ENCODE measurements around the gene PCMT1.

The PCMT1 gene

GRCh38 chr6:149761438-149761837 lies 11.9 kb downstream of the PCMT1 start:
- Histone ChIP-seq H3K27me3 (ENCODE audit: control insufficient read depth in 5 of 5, insufficient read depth in 4 of 5, low read length in 5 of 5) (no peaks in the 10 kb centered on the region), H3K4me3 (ENCODE audit: low read depth in 1 of 5, low read length in 5 of 5) (no peak overlapping the region), H3K9me3 (ENCODE audit: control insufficient read depth in 5 of 5, low read length in 5 of 5) (peaks cover 0 to 4% (median 3%) of the 10 kb centered on the region in 5 donors), H3K9ac (ENCODE audit: low read length in 5 of 5) (no peak overlapping the region), H3K4me1 (ENCODE audit: control insufficient read depth in 5 of 5, insufficient read depth in 5 of 5, low read length in 5 of 5) (peaks cover 0 to 9% (median 4%) of the 10 kb centered on the region in 5 donors), H3K36me3 (ENCODE audit: control insufficient read depth in 5 of 5, insufficient read depth in 5 of 5, low read length in 5 of 5) (peaks cover 0 to 11% (median 7%) of the 10 kb centered on the region in 5 donors), H3K27ac (ENCODE audit: low read depth, low read length) (no peak overlapping the region)

GRCh38 chr6:149763866-149764265 lies 14.3 kb downstream of the PCMT1 start:
- H3K9ac ChIP-seq (ENCODE audit: low read length in 5 of 5) = no peak overlapping the region
- peaks cover 0 to 4% (median 3%) of the 10 kb centered on the region in 5 donors for H3K9me3 ChIP-seq (ENCODE audit: control insufficient read depth in 5 of 5, low read length in 5 of 5)
- H3K36me3 ChIP-seq (ENCODE audit: control insufficient read depth in 5 of 5, insufficient read depth in 5 of 5, low read length in 5 of 5) = peaks cover 0 to 11% (median 7%) of the 10 kb centered on the region in 5 donors
- H3K27ac ChIP-seq (ENCODE audit: low read depth, low read length) = no peak overlapping the region
- H3K4me3 ChIP-seq (ENCODE audit: low read depth in 1 of 5, low read length in 5 of 5) = no peak overlapping the region
- no peaks in the 10 kb centered on the region for H3K27me3 ChIP-seq (ENCODE audit: control insufficient read depth in 5 of 5, insufficient read depth in 4 of 5, low read length in 5 of 5)
- H3K4me1 ChIP-seq (ENCODE audit: control insufficient read depth in 5 of 5, insufficient read depth in 5 of 5, low read length in 5 of 5) = peaks cover 2 to 15% (median 4%) of the 10 kb centered on the region in 5 donors

DNA sequence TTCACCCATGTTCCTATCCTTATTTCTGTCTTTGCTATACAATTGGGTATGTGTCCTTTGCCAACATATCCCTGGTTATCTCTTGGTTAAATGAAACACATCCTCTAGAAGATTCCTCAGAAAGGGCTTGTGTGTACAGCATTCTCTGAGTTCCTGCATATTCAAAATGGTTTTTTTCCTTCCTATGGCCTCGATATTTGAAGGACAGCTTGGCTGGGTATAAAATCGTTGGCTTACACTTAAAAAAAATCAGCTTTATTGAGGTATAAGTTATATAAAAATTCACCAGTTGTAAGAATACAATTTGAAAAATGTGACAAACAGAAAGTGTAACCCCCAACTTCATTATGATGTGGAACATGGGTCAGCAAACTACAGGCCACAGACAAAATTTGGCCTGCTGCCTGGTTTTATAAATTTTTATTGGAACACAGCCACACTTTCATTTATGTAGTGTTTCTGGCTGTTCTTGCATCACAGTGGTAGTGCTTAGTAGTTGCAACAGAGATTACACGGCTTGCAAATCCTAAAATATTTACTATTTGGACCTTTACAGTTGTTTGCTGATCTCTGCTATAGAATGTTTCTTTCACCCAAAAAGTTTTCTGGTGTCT lies 16.7 kb downstream of the PCMT1 start:
- no peak overlapping the region for H3K9ac ChIP-seq (ENCODE audit: low read length in 5 of 5)
- peak overlapping the region in 1 of 5 donors; percentile 4 for H3K4me3 ChIP-seq (ENCODE audit: low read depth in 1 of 5, low read length in 5 of 5)
- no peaks in the 10 kb centered on the region for H3K27me3 ChIP-seq (ENCODE audit: control insufficient read depth in 5 of 5, insufficient read depth in 4 of 5, low read length in 5 of 5)
- peak overlapping the region; percentile 91 for H3K27ac ChIP-seq (ENCODE audit: low read depth, low read length)
- H3K36me3 ChIP-seq (ENCODE audit: control insufficient read depth in 5 of 5, insufficient read depth in 5 of 5, low read length in 5 of 5) = peaks cover 0 to 3% (median 0%) of the 10 kb centered on the region in 5 donors
- H3K4me1 ChIP-seq (ENCODE audit: control insufficient read depth in 5 of 5, insufficient read depth in 5 of 5, low read length in 5 of 5) = peaks cover 2 to 15% (median 4%) of the 10 kb centered on the region in 5 donors
- H3K9me3 ChIP-seq (ENCODE audit: control insufficient read depth in 5 of 5, low read length in 5 of 5) = peaks cover 0 to 4% (median 3%) of the 10 kb centered on the region in 5 donors

- no peak overlapping the region for H3K27ac ChIP-seq (ENCODE audit: low read depth, low read length)
- no peaks in the 10 kb centered on the region for H3K27me3 ChIP-seq (ENCODE audit: control insufficient read depth in 5 of 5, insufficient read depth in 4 of 5, low read length in 5 of 5)
- H3K9ac ChIP-seq (ENCODE audit: low read length in 5 of 5) = no peak overlapping the region
- no peak overlapping the region for H3K4me3 ChIP-seq (ENCODE audit: low read depth in 1 of 5, low read length in 5 of 5)
- H3K9me3 ChIP-seq (ENCODE audit: control insufficient read depth in 5 of 5, low read length in 5 of 5) = peaks cover 0 to 4% (median 3%) of the 10 kb centered on the region in 5 donors
- H3K36me3 ChIP-seq (ENCODE audit: control insufficient read depth in 5 of 5, insufficient read depth in 5 of 5, low read length in 5 of 5) = peaks cover 5 to 27% (median 9%) of the 10 kb centered on the region in 5 donors
- peaks cover 0 to 15% (median 4%) of the 10 kb centered on the region in 5 donors for H3K4me1 ChIP-seq (ENCODE audit: control insufficient read depth in 5 of 5, insufficient read depth in 5 of 5, low read length in 5 of 5)
Measured at GRCh38 chr6:149769676-149770075, 20.1 kb downstream of the PCMT1 start.

- peaks cover 5 to 37% (median 12%) of the 10 kb centered on the region in 5 donors for H3K36me3 ChIP-seq (ENCODE audit: control insufficient read depth in 5 of 5, insufficient read depth in 5 of 5, low read length in 5 of 5)
- H3K27ac ChIP-seq (ENCODE audit: low read depth, low read length) = no peak overlapping the region
- peaks cover 0 to 12% (median 4%) of the 10 kb centered on the region in 5 donors for H3K4me1 ChIP-seq (ENCODE audit: control insufficient read depth in 5 of 5, insufficient read depth in 5 of 5, low read length in 5 of 5)
- no peaks in the 10 kb centered on the region for H3K27me3 ChIP-seq (ENCODE audit: control insufficient read depth in 5 of 5, insufficient read depth in 4 of 5, low read length in 5 of 5)
- H3K9me3 ChIP-seq (ENCODE audit: control insufficient read depth in 5 of 5, low read length in 5 of 5) = peaks cover 0 to 2% (median 0%) of the 10 kb centered on the region in 5 donors
- no peak overlapping the region for H3K4me3 ChIP-seq (ENCODE audit: low read depth in 1 of 5, low read length in 5 of 5)
- H3K9ac ChIP-seq (ENCODE audit: low read length in 5 of 5) = no peak overlapping the region
Measured at GRCh38 chr6:149771185-149771584, 21.6 kb downstream of the PCMT1 start.

- H3K27ac ChIP-seq (ENCODE audit: low read depth, low read length) = no peak overlapping the region
- no peaks in the 10 kb centered on the region for H3K9me3 ChIP-seq (ENCODE audit: control insufficient read depth in 5 of 5, low read length in 5 of 5)
- peaks cover 0 to 6% (median 0%) of the 10 kb centered on the region in 5 donors for H3K4me1 ChIP-seq (ENCODE audit: control insufficient read depth in 5 of 5, insufficient read depth in 5 of 5, low read length in 5 of 5)
- no peak overlapping the region for H3K9ac ChIP-seq (ENCODE audit: low read length in 5 of 5)
- peaks cover 5 to 41% (median 16%) of the 10 kb centered on the region in 5 donors for H3K36me3 ChIP-seq (ENCODE audit: control insufficient read depth in 5 of 5, insufficient read depth in 5 of 5, low read length in 5 of 5)
- no peak overlapping the region for H3K4me3 ChIP-seq (ENCODE audit: low read depth in 1 of 5, low read length in 5 of 5)
- no peaks in the 10 kb centered on the region for H3K27me3 ChIP-seq (ENCODE audit: control insufficient read depth in 5 of 5, insufficient read depth in 4 of 5, low read length in 5 of 5)
Measured at GRCh38 chr6:149771925-149772324, 22.4 kb downstream of the PCMT1 start.

DNA sequence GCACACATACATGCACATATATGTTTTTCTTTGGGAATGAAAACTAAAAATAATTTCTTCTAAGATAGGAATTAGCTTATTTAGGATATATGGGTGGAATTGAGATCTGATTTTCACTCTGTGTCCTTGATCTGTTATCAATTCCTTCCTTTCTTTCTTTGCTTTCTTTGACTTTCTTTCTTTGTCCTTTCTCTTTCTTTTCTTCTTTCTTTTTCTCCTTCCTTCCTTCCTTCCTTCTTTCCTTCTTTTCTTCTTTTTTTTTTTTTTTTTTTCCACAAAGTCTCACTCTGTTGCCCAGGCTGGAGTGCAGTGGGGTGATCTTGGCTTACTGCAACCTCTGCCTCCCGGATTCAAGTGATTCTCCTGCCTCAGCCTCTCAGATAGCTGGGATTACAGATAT lies 28.1 kb downstream of the PCMT1 start:
- Histone ChIP-seq H3K4me3 (ENCODE audit: low read depth in 1 of 5, low read length in 5 of 5) (no peak overlapping the region), H3K9ac (ENCODE audit: low read length in 5 of 5) (no peak overlapping the region), H3K9me3 (ENCODE audit: control insufficient read depth in 5 of 5, low read length in 5 of 5) (no peaks in the 10 kb centered on the region), H3K27me3 (ENCODE audit: control insufficient read depth in 5 of 5, insufficient read depth in 4 of 5, low read length in 5 of 5) (no peaks in the 10 kb centered on the region), H3K36me3 (ENCODE audit: control insufficient read depth in 5 of 5, insufficient read depth in 5 of 5, low read length in 5 of 5) (peaks cover 0 to 40% (median 10%) of the 10 kb centered on the region in 5 donors), H3K27ac (ENCODE audit: low read depth, low read length) (no peak overlapping the region), H3K4me1 (ENCODE audit: control insufficient read depth in 5 of 5, insufficient read depth in 5 of 5, low read length in 5 of 5) (peaks cover 0 to 6% (median 0%) of the 10 kb centered on the region in 5 donors)

GRCh38 chr6:149779644-149779963 lies 30.1 kb downstream of the PCMT1 start:
- Histone ChIP-seq H3K4me1 (ENCODE audit: control insufficient read depth in 5 of 5, insufficient read depth in 5 of 5, low read length in 5 of 5) (peaks cover 0 to 6% (median 0%) of the 10 kb centered on the region in 5 donors), H3K9me3 (ENCODE audit: control insufficient read depth in 5 of 5, low read length in 5 of 5) (no peaks in the 10 kb centered on the region), H3K36me3 (ENCODE audit: control insufficient read depth in 5 of 5, insufficient read depth in 5 of 5, low read length in 5 of 5) (peaks cover 4 to 31% (median 15%) of the 10 kb centered on the region in 5 donors), H3K27ac (ENCODE audit: low read depth, low read length) (no peak overlapping the region), H3K27me3 (ENCODE audit: control insufficient read depth in 5 of 5, insufficient read depth in 4 of 5, low read length in 5 of 5) (no peaks in the 10 kb centered on the region), H3K4me3 (ENCODE audit: low read depth in 1 of 5, low read length in 5 of 5) (no peak overlapping the region), H3K9ac (ENCODE audit: low read length in 5 of 5) (no peak overlapping the region)

GRCh38 chr6:149781715-149782114 lies 32.2 kb downstream of the PCMT1 start:
- no peak overlapping the region for H3K27ac ChIP-seq (ENCODE audit: low read depth, low read length)
- H3K4me1 ChIP-seq (ENCODE audit: control insufficient read depth in 5 of 5, insufficient read depth in 5 of 5, low read length in 5 of 5) = peaks cover 0 to 6% (median 0%) of the 10 kb centered on the region in 5 donors
- H3K27me3 ChIP-seq (ENCODE audit: control insufficient read depth in 5 of 5, insufficient read depth in 4 of 5, low read length in 5 of 5) = no peaks in the 10 kb centered on the region
- no peak overlapping the region for H3K9ac ChIP-seq (ENCODE audit: low read length in 5 of 5)
- no peaks in the 10 kb centered on the region for H3K9me3 ChIP-seq (ENCODE audit: control insufficient read depth in 5 of 5, low read length in 5 of 5)
- no peak overlapping the region for H3K4me3 ChIP-seq (ENCODE audit: low read depth in 1 of 5, low read length in 5 of 5)
- H3K36me3 ChIP-seq (ENCODE audit: control insufficient read depth in 5 of 5, insufficient read depth in 5 of 5, low read length in 5 of 5) = peaks cover 4 to 17% (median 7%) of the 10 kb centered on the region in 5 donors

DNA sequence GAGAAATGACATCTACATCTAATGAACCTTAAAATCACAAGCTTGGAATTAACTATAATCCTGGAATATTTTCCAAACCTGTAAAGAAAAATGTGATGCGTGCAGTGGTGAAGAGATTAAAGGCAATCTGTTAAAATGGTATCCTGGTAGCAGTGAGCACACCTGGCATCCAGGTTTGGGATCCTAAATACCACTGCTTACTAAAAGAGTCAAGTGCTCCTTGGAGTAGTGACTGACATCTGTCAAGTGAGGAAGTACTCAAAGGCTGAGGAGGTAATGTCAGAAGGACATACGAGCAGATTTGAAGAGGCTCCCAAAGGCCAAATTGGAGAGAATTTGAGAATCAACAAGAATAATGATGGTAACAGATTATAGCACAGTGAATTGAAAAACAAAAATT lies 32.8 kb downstream of the PCMT1 start:
- H3K4me3 ChIP-seq (ENCODE audit: low read depth in 1 of 5, low read length in 5 of 5) = no peak overlapping the region
- H3K4me1 ChIP-seq (ENCODE audit: control insufficient read depth in 5 of 5, insufficient read depth in 5 of 5, low read length in 5 of 5) = peaks cover 0 to 6% (median 0%) of the 10 kb centered on the region in 5 donors
- H3K27me3 ChIP-seq (ENCODE audit: control insufficient read depth in 5 of 5, insufficient read depth in 4 of 5, low read length in 5 of 5) = no peaks in the 10 kb centered on the region
- no peaks in the 10 kb centered on the region for H3K9me3 ChIP-seq (ENCODE audit: control insufficient read depth in 5 of 5, low read length in 5 of 5)
- H3K27ac ChIP-seq (ENCODE audit: low read depth, low read length) = no peak overlapping the region
- H3K9ac ChIP-seq (ENCODE audit: low read length in 5 of 5) = no peak overlapping the region
- peaks cover 4 to 17% (median 7%) of the 10 kb centered on the region in 5 donors for H3K36me3 ChIP-seq (ENCODE audit: control insufficient read depth in 5 of 5, insufficient read depth in 5 of 5, low read length in 5 of 5)

Data from subcutaneous abdominal adipose tissue (tissue), 5 donors.